Transverse colon (tissue), 4 donors: ENCODE measurements around the gene OXLD1.

Experiments used
- CTCF ChIP-seq, 5 experiments: fragments of 200-600 bp in 3 of 5; fragments of 450-650 bp in 2 of 5; sonication (generic) in 3 of 5; IDR thresholded peaks; 1 replicate in 2 of 5; 2 replicates in 3 of 5; pipeline ENCODE4 v1.5.1; 2016 to 2017; ENCODE audit warnings: antibody characterized with exemption in 5 of 5, inconsistent platforms in 3 of 5, mild to moderate bottlenecking in 2 of 5, moderate library complexity in 1 of 5
- EP300 ChIP-seq: sonication (generic); formaldehyde crosslinking; IDR thresholded peaks from one replicate; pipeline ENCODE4 v1.6.1; 2017; ENCODE audit warnings: antibody characterized with exemption, low read depth
- POLR2A ChIP-seq: fragments of 450-650 bp; IDR thresholded peaks from one replicate; pipeline ENCODE4 v1.6.1; 2016; ENCODE audit warnings: antibody characterized with exemption, mild to moderate bottlenecking, moderate library complexity
- POLR2AphosphoS5 ChIP-seq, 3 donors: sonication (generic); formaldehyde crosslinking; IDR thresholded peaks; one replicate each; pipeline ENCODE4 v1.6.1; 2016; ENCODE audit warnings: antibody characterized with exemption in 3 of 3

DNA sequence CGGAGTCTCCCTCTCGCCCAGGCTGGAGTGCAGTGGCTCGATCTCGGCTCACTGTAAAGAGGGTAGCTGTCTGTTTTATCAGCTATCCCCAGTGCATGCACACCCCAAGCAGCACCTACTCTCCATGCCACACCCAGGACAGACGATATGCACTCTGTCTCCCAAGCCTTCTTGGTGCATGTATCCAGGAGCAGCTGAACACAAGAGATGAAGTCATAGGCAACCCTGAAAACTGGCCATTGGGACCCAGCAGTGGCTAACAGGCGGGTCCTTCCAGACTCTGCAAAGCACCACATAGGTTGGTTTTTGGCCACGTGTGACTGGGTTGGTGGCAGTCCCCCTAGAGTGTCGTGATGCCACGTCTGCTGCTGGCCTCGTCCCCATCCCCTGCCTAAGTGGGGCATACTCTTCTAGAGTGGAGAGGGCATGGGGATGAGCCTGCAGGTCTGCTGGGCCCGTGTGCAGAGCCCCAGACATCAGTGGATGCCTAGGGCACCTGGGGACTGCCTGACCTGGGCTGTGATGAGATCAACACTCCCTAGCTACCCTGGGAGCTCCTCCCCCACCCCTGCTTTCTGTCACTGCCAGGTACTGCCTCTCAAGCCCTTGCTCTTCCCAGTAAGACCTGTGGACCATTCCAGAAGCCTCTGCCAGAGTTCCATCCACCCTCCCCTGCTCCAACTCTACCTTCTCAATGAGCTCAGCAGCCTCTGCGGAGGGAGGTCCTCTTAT, 19.4 kb downstream of the OXLD1 start:
- no peak for TF ChIP-seq CTCF (IDR thresholded peaks at IDR 0.05)
- no peak for TF ChIP-seq POLR2A
- no peak for TF ChIP-seq EP300
- no peak for TF ChIP-seq POLR2AphosphoS5 (IDR thresholded peaks at IDR 0.05)
